ENCODE measurements around the gene UBXN4. TPM values are rescaled to one million over a fixed set of nuclear protein-coding genes. Genes with fewer than 3 reads are reported as not detected.
"Not testable (repeated sequence)": the region's sequence is repeated elsewhere in the genome, so short reads cannot be mapped to it uniquely, and the experiment has no call there.

Gene UBXN4
- total RNA-seq, 3 donors from 2014 or later, result 70.2 to 101 (median 89.1) TPM

- intact Hi-C loops (cut with DNase I; ENCODE audit: low total_unique reads), result no loop called here
- no peaks in the 10 kb centered on the region for H3K9me3 ChIP-seq
- no peaks in the 10 kb centered on the region for H3K27me3 ChIP-seq
- no peak for DNase-seq (ENCODE audit: low spot score in 2 of 2)
- H3K36me3 ChIP-seq, result no peaks in the 10 kb centered on the region
- TF ChIP-seq CTCF (IDR thresholded peaks at IDR 0.05), result no peak
- TF ChIP-seq POLR2A (IDR thresholded peaks at IDR 0.05), result no peak
- TF ChIP-seq POLR2AphosphoS5 (IDR thresholded peaks at IDR 0.05), result no peak
- no peak overlapping the region for H3K4me3 ChIP-seq
- no peaks in the 10 kb centered on the region for H3K4me1 ChIP-seq
- no peak overlapping the region for H3K27ac ChIP-seq
Measured at GRCh38 chr2:135708159-135708558, 33.5 kb upstream of the UBXN4 start.

DNA sequence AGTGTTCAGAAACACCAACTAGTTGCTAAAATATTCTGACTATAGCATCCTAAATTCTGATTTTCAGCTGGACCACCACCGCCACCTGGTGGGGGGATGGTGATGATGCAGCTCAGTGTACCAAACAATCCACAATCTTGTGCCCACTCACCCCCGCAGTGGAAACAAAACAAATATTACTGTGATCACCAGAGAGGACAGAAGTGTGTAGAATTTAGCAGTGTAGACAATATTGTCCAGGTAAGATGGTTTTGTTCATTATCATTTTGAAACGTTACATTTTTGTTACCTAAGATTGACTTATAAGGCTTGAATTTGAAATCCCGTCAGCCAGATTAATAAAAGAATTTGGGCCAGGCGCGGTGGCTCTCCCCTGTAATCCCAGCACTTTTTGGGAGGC, 31.7 kb upstream of the UBXN4 start:
- Histone ChIP-seq H3K4me3 (no peak overlapping the region), H3K9me3 (no peaks in the 10 kb centered on the region), H3K4me1 (no peaks in the 10 kb centered on the region), H3K36me3 (no peaks in the 10 kb centered on the region), H3K27me3 (no peaks in the 10 kb centered on the region), H3K27ac (no peak overlapping the region)
- intact Hi-C loops (cut with DNase I; ENCODE audit: low total_unique reads), result no loop called here
- peak; percentile 25 to 57 for DNase-seq (ENCODE audit: low spot score in 2 of 2)
- no peak for TF ChIP-seq POLR2AphosphoS5 (IDR thresholded peaks at IDR 0.05)
- no peak for TF ChIP-seq POLR2A (IDR thresholded peaks at IDR 0.05)
- peak; percentile 82 to 84 (median 83) for TF ChIP-seq CTCF (IDR thresholded peaks at IDR 0.05)

DNA sequence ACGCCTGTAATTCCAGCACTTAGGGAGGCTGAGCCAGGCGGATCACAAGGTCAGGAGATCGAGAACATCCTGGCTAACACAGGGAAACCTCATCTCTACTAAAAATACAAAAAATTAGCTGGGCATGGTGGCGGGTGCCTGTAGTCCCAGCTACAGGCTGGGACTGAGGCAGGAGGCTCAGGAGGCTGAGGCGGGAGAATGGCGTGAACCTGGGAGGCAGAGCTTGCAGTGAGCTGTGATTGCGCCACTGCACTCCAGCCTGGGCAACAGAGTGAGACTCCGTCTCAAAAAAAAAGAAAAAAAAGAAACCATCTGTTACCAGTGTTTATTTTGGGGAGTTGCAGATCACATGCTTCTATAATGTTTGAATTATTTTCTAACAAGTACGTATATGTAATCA, 26.6 kb upstream of the UBXN4 start:
- DNase-seq (ENCODE audit: low spot score in 2 of 2); H3K4me3 ChIP-seq; H3K36me3 ChIP-seq; H3K27me3 ChIP-seq; H3K4me1 ChIP-seq; H3K9me3 ChIP-seq; H3K27ac ChIP-seq; intact Hi-C loops (cut with DNase I; ENCODE audit: low total_unique reads): not testable (repeated sequence)

- no peaks in the 10 kb centered on the region for H3K9me3 ChIP-seq
- no peak for DNase-seq (ENCODE audit: low spot score in 2 of 2)
- H3K4me3 ChIP-seq, result no peak overlapping the region
- no peaks in the 10 kb centered on the region for H3K27me3 ChIP-seq
- no peak for TF ChIP-seq CTCF (IDR thresholded peaks at IDR 0.05)
- TF ChIP-seq POLR2AphosphoS5 (IDR thresholded peaks at IDR 0.05), result no peak
- TF ChIP-seq POLR2A (IDR thresholded peaks at IDR 0.05), result no peak
- no peaks in the 10 kb centered on the region for H3K36me3 ChIP-seq
- H3K27ac ChIP-seq, result no peak overlapping the region
- intact Hi-C loops (cut with DNase I; ENCODE audit: low total_unique reads), result no loop called here
- H3K4me1 ChIP-seq, result no peaks in the 10 kb centered on the region
Measured at GRCh38 chr2:135728064-135728743, 13.5 kb upstream of the UBXN4 start.

DNA sequence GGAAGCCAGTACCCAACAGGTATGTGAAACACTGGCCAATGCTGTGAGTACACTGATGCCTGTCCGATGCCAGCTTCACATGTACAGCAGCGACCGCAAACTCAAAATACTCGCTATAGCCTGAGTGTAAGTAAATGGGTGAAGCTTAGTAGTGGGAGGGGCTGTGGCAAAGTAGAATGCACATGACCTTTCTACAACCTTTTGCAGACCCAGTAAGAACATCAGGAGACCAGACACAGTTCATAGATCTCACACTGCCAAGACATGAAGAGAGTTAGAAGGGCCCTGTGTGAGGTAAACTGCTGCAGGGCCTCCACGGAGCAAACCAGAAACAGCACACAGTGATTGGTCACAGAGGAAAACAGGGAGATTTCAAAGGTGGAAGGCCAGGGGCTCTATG, 9.1 kb upstream of the UBXN4 start:
- intact Hi-C loops (cut with DNase I; ENCODE audit: low total_unique reads), result no loop called here
- no peak for DNase-seq (ENCODE audit: low spot score in 2 of 2)
- Histone ChIP-seq H3K4me3 (no peak overlapping the region), H3K4me1 (no peaks in the 10 kb centered on the region), H3K27me3 (no peaks in the 10 kb centered on the region), H3K27ac (no peak overlapping the region), H3K36me3 (no peaks in the 10 kb centered on the region), H3K9me3 (no peaks in the 10 kb centered on the region)
- TF ChIP-seq POLR2A (IDR thresholded peaks at IDR 0.05) (no peak), CTCF (IDR thresholded peaks at IDR 0.05) (no peak), POLR2AphosphoS5 (IDR thresholded peaks at IDR 0.05) (no peak)

DNA sequence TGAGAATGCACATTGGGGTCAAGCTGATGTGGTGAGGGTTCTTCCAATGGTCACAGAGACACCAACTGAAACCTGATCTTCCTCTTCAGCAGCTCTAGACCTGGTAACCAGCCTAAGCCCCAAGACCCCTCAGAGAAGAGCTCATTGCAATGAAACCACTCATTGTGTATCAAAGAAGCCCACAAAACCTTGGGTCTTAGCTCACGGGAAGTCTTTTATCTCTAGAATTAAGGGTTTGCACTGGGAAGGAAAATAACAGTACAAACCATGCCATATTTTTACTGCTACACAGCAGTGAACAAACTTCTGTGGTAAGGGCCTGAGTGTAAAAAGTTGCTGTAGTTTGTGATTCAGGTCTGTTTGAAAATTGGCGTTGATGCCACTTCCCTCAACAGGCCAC, 8.6 kb upstream of the UBXN4 start:
- intact Hi-C loops (cut with DNase I; ENCODE audit: low total_unique reads), result no loop called here
- DNase-seq (ENCODE audit: low spot score in 2 of 2), result no peak
- Histone ChIP-seq H3K9me3 (no peaks in the 10 kb centered on the region), H3K36me3 (no peaks in the 10 kb centered on the region), H3K4me3 (no peak overlapping the region), H3K4me1 (no peaks in the 10 kb centered on the region), H3K27me3 (no peaks in the 10 kb centered on the region), H3K27ac (no peak overlapping the region)
- TF ChIP-seq CTCF (IDR thresholded peaks at IDR 0.05), result no peak
- TF ChIP-seq POLR2AphosphoS5 (IDR thresholded peaks at IDR 0.05), result no peak
- no peak for TF ChIP-seq POLR2A (IDR thresholded peaks at IDR 0.05)
